ENCODE data around the gene UMODL1. TPM values are rescaled to one million over a fixed set of nuclear protein-coding genes. Genes with fewer than 3 reads are reported as not detected.

The UMODL1 gene
- total and polyA plus RNA-seq, 4 donors = 0.10 to 0.28 (median 0.14) TPM; not detected in 1

GRCh38 chr21:42161956-42162681 is 91.0 kb downstream of the UMODL1 start:
- H3K4me3 ChIP-seq = no peak overlapping the region
- H3K4me1 ChIP-seq (ENCODE audit: control insufficient read depth in 5 of 5, insufficient read depth in 5 of 5, low read length in 5 of 5) = peaks cover 0 to 12% (median 4%) of the 10 kb centered on the region in 5 donors
- TF ChIP-seq, protein P1, sequence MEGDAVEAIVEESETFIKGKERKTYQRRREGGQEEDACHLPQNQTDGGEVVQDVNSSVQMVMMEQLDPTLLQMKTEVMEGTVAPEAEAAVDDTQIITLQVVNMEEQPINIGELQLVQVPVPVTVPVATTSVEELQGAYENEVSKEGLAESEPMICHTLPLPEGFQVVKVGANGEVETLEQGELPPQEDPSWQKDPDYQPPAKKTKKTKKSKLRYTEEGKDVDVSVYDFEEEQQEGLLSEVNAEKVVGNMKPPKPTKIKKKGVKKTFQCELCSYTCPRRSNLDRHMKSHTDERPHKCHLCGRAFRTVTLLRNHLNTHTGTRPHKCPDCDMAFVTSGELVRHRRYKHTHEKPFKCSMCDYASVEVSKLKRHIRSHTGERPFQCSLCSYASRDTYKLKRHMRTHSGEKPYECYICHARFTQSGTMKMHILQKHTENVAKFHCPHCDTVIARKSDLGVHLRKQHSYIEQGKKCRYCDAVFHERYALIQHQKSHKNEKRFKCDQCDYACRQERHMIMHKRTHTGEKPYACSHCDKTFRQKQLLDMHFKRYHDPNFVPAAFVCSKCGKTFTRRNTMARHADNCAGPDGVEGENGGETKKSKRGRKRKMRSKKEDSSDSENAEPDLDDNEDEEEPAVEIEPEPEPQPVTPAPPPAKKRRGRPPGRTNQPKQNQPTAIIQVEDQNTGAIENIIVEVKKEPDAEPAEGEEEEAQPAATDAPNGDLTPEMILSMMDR (IDR thresholded peaks at IDR 0.05; ENCODE audit: control extremely low read depth, extremely low read depth) = no peak
- ATAC-seq (ENCODE audit: insufficient read depth, low FRiP score) (no peak), DNase-seq (peak in 2 of 3 donors; percentile 37 to 71)
- 51 to 62% methylated on average over 15 of the region's 15 CpGs for WGBS, 2 donors
- H3K36me3 ChIP-seq (ENCODE audit: control insufficient read depth in 4 of 4, insufficient read depth in 4 of 4, low read length in 4 of 4) = no peaks in the 10 kb centered on the region
- H3K9ac ChIP-seq (ENCODE audit: insufficient read depth in 1 of 2, low read length in 2 of 2) = no peak overlapping the region
- H3K9me3 ChIP-seq (ENCODE audit: control insufficient read depth in 4 of 4, insufficient read depth in 3 of 4, low read length in 3 of 4) = no peaks in the 10 kb centered on the region
- H3K27ac ChIP-seq (ENCODE audit: low read depth in 1 of 2, low read length in 1 of 2) = no peak overlapping the region
- no peaks in the 10 kb centered on the region for H3K27me3 ChIP-seq (ENCODE audit: control insufficient read depth in 3 of 3, insufficient read depth in 3 of 3, low read length in 2 of 3)

- H3K9ac ChIP-seq (ENCODE audit: insufficient read depth in 1 of 2, low read length in 2 of 2) = no peak overlapping the region
- H3K4me3 ChIP-seq = no peak overlapping the region
- ATAC-seq (ENCODE audit: insufficient read depth, low FRiP score) (no peak), DNase-seq (no peak)
- H3K27ac ChIP-seq (ENCODE audit: low read depth in 1 of 2, low read length in 1 of 2) = no peak overlapping the region
- no peaks in the 10 kb centered on the region for H3K27me3 ChIP-seq (ENCODE audit: control insufficient read depth in 3 of 3, insufficient read depth in 3 of 3, low read length in 2 of 3)
- TF ChIP-seq, protein P1 (IDR thresholded peaks at IDR 0.05; ENCODE audit: control extremely low read depth, extremely low read depth) = no peak
- 71 to 74% methylated on average over 9 of the region's 9 CpGs for WGBS, 2 donors
- H3K4me1 ChIP-seq (ENCODE audit: control insufficient read depth in 5 of 5, insufficient read depth in 5 of 5, low read length in 5 of 5) = peaks cover 0 to 8% (median 4%) of the 10 kb centered on the region in 5 donors
- H3K36me3 ChIP-seq (ENCODE audit: control insufficient read depth in 4 of 4, insufficient read depth in 4 of 4, low read length in 4 of 4) = no peaks in the 10 kb centered on the region
- H3K9me3 ChIP-seq (ENCODE audit: control insufficient read depth in 4 of 4, insufficient read depth in 3 of 4, low read length in 3 of 4) = no peaks in the 10 kb centered on the region
Measured at GRCh38 chr21:42162831-42163510, 91.9 kb downstream of the UMODL1 start.

- TF ChIP-seq, protein P1 (IDR thresholded peaks at IDR 0.05; ENCODE audit: control extremely low read depth, extremely low read depth) = no peak
- Histone ChIP-seq H3K27ac (ENCODE audit: low read depth in 1 of 2, low read length in 1 of 2) (no peak overlapping the region), H3K36me3 (ENCODE audit: control insufficient read depth in 4 of 4, insufficient read depth in 4 of 4, low read length in 4 of 4) (no peaks in the 10 kb centered on the region), H3K4me3 (no peak overlapping the region), H3K9ac (ENCODE audit: insufficient read depth in 1 of 2, low read length in 2 of 2) (no peak overlapping the region), H3K4me1 (ENCODE audit: control insufficient read depth in 5 of 5, insufficient read depth in 5 of 5, low read length in 5 of 5) (peaks cover 0 to 8% (median 4%) of the 10 kb centered on the region in 5 donors), H3K9me3 (ENCODE audit: control insufficient read depth in 4 of 4, insufficient read depth in 3 of 4, low read length in 3 of 4) (no peaks in the 10 kb centered on the region), H3K27me3 (ENCODE audit: control insufficient read depth in 3 of 3, insufficient read depth in 3 of 3, low read length in 2 of 3) (no peaks in the 10 kb centered on the region)
- ATAC-seq (ENCODE audit: insufficient read depth, low FRiP score) (no peak), DNase-seq (no peak)
- 95 to 99% methylated on average over 10 of the region's 10 CpGs for WGBS, 2 donors
Measured at GRCh38 chr21:42163511-42163863, 92.4 kb downstream of the UMODL1 start.

Data from lung (tissue), 12 donors.